ENCODE results near the gene PIEZO2.

- TF ChIP-seq SUZ12 (IDR thresholded peaks at IDR 0.05; ENCODE audit: extremely low read depth, insufficient read depth, insufficient read length) = no peak
- no peak for TF ChIP-seq ZNF274 (IDR thresholded peaks at IDR 0.05; ENCODE audit: low read depth, low read length)
Observed at GRCh38 chr18:11105463-11105862, 43.9 kb downstream of the PIEZO2 start.

Data from NT2/D1 (cell line).